Upper lobe of left lung (tissue), 6 donors: ENCODE data around the gene MN1. TPM values are rescaled to one million over a fixed set of nuclear protein-coding genes. Genes with fewer than 3 reads are reported as not detected.

Experiments used
- ATAC-seq, 2 donors: fragments of 200-7000 bp; cut with Tn5 transposase; one replicate each; pipeline ENCODE4 v1.9.1; 2022; ENCODE audit warnings: mild to moderate bottlenecking in 2 of 2, moderate library complexity in 2 of 2; ENCODE audit not compliant: low FRiP score in 2 of 2
- DNase-seq, 2 donors: peaks; one replicate each; pipeline ENCODE4 v3.0.0-alpha.2; 2019 to 2020
- H3K27ac ChIP-seq, 4 donors: fragments of 200-600 bp; sonication (generic); one replicate each; pipeline ENCODE4 v1.5.1; 2016 to 2019
- H3K27me3 ChIP-seq, 4 donors: fragments of 200-600 bp; sonication (generic); one replicate each; pipeline ENCODE4 v1.5.1; 2017 to 2019
- H3K36me3 ChIP-seq, 4 donors: fragments of 200-600 bp; sonication (generic); one replicate each; pipeline ENCODE4 v1.5.1; 2016 to 2019
- H3K4me1 ChIP-seq, 4 donors: fragments of 200-600 bp; sonication (generic); one replicate each; pipeline ENCODE4 v1.5.1; 2018 to 2019
- H3K4me3 ChIP-seq, 4 donors: fragments of 200-600 bp; sonication (generic); one replicate each; pipeline ENCODE4 v1.5.1; 2017 to 2019; ENCODE audit warnings: mild to moderate bottlenecking in 2 of 4, moderate library complexity in 1 of 4
- H3K9me3 ChIP-seq, 4 donors: fragments of 200-600 bp; sonication (generic); one replicate each; pipeline ENCODE4 v1.5.1; 2018 to 2019
- CTCF ChIP-seq, 6 experiments: fragments of 450-650 bp in 4 of 6; fragments of 200-600 bp in 2 of 6; sonication (generic) in 2 of 6; IDR thresholded peaks; one replicate each; pipeline ENCODE4 v1.5.1; 2016 to 2019; ENCODE audit warnings: antibody characterized with exemption in 6 of 6
- EP300 ChIP-seq, 4 donors: sonication (generic); formaldehyde crosslinking; IDR thresholded peaks; one replicate each; pipeline ENCODE4 v1.5.1; 2017; ENCODE audit warnings: antibody characterized with exemption in 4 of 4, control low read depth in 2 of 4
- POLR2A ChIP-seq, 4 donors: fragments of 450-650 bp; IDR thresholded peaks; one replicate each; pipeline ENCODE4 v1.5.1; 2016 to 2017; ENCODE audit warnings: antibody characterized with exemption in 4 of 4, mild to moderate bottlenecking in 2 of 4
- POLR2AphosphoS5 ChIP-seq, 2 donors: sonication (generic); formaldehyde crosslinking; IDR thresholded peaks; one replicate each; pipeline ENCODE4 v1.5.1; 2017; ENCODE audit warnings: antibody characterized with exemption in 2 of 2
- WGBS, 2 donors: methylation state at CpG; one replicate each; pipeline ENCODE4 v1.1.5; 2017 to 2018; 5-methylcytosine and 5-hydroxymethylcytosine counted together
- total RNA-seq, 6 donors: library from RNA; depleted of rRNA in 4 of 6; stranded (reverse); fragments of >200 nt in 4 of 6; gene quantifications; one replicate each; pipeline versions ENCODE4 v1.1.0 to v1.2.1, GENCODE V29; 2016 to 2021
- donor health status: DM: no; HTN: no; CAD: no; lungs with moderate emphysema.
- donor health status: DM: no; HTN: yes; CAD: no; lungs with severe emphysema.

Gene MN1
- total RNA-seq, 6 donors from 2014 or later = 1.0 to 17.8 (median 3.5) TPM

- H3K4me1 ChIP-seq = peaks cover 24 to 54% (median 33%) of the 10 kb centered on the region in 4 donors
- peaks cover 0 to 6% (median 0%) of the 10 kb centered on the region in 4 donors for H3K36me3 ChIP-seq
- H3K9me3 ChIP-seq = no peaks in the 10 kb centered on the region
- no peak for ATAC-seq
- no peak overlapping the region for H3K27ac ChIP-seq
- DNase-seq = peak in 1 of 2 donors; percentile 85
- H3K4me3 ChIP-seq = no peak overlapping the region
- TF ChIP-seq EP300 (IDR thresholded peaks at IDR 0.05) (no peak), POLR2A (IDR thresholded peaks at IDR 0.05) (no peak), POLR2AphosphoS5 (IDR thresholded peaks at IDR 0.05) (no peak), CTCF (IDR thresholded peaks at IDR 0.05) (no peak)
- H3K27me3 ChIP-seq = peaks cover 0 to 26% (median 11%) of the 10 kb centered on the region in 4 donors
- WGBS, 2 donors = 61 to 84% methylated on average over 34 to 75 of the region's 86 CpGs
Measured at GRCh38 chr22:27797520-27798391, 3.8 kb downstream of the MN1 start.

- H3K4me3 ChIP-seq = no peak overlapping the region
- DNase-seq = peak in 1 of 2 donors; percentile 85
- H3K36me3 ChIP-seq = peaks cover 0 to 6% (median 0%) of the 10 kb centered on the region in 4 donors
- peak in 1 of 2 donors; percentile 6 for ATAC-seq
- TF ChIP-seq EP300 (IDR thresholded peaks at IDR 0.05) (no peak), POLR2AphosphoS5 (IDR thresholded peaks at IDR 0.05) (no peak), CTCF (IDR thresholded peaks at IDR 0.05) (no peak), POLR2A (IDR thresholded peaks at IDR 0.05) (no peak)
- WGBS, 2 donors = 79 to 87% methylated on average over 26 to 55 of the region's 55 CpGs
- H3K4me1 ChIP-seq = peaks cover 21 to 47% (median 26%) of the 10 kb centered on the region in 4 donors
- H3K9me3 ChIP-seq = no peaks in the 10 kb centered on the region
- peak overlapping the region in 1 of 4 donors; percentile 26 for H3K27ac ChIP-seq
- peaks cover 0 to 26% (median 11%) of the 10 kb centered on the region in 4 donors for H3K27me3 ChIP-seq
Measured at GRCh38 chr22:27796829-27797519, 4.6 kb downstream of the MN1 start.

GRCh38 chr22:27795696-27796517 is 5.6 kb downstream of the MN1 start:
- Histone ChIP-seq H3K9me3 (no peaks in the 10 kb centered on the region), H3K4me1 (peaks cover 16 to 36% (median 24%) of the 10 kb centered on the region in 4 donors), H3K27me3 (peaks cover 0 to 25% (median 10%) of the 10 kb centered on the region in 4 donors), H3K27ac (peak overlapping the region in 1 of 4 donors; percentile 26), H3K4me3 (peak overlapping the region in 1 of 4 donors; percentile 23), H3K36me3 (peaks cover 0 to 6% (median 0%) of the 10 kb centered on the region in 4 donors)
- ATAC-seq (no peak), DNase-seq (no peak)
- WGBS, 2 donors = 67% methylated on average over 13 to 15 of the region's 15 CpGs
- no peak for TF ChIP-seq EP300 (IDR thresholded peaks at IDR 0.05)
- TF ChIP-seq POLR2AphosphoS5 (IDR thresholded peaks at IDR 0.05) = no peak

DNA sequence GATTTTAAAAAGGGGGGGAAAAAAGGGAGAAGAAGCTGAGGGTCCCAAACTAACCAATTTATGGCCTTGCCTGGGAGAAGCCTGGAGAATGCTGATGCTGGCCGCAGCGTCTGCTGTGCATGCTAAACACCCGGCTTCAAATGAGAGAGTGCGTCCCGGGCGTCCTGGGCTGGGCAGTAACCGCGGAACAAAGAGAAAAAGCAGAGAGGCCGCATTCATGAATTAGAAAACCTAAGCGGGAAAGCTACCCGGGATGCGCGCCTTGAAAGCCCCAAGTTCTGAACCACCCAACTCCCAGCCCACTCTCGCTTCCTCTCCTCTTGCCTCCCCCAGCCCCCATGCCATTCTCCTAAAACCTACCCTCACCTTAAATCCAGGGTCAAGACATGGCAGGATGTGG is 6.5 kb downstream of the MN1 start:
- H3K4me1 ChIP-seq = peaks cover 8 to 28% (median 16%) of the 10 kb centered on the region in 4 donors
- peaks cover 0 to 16% (median 5%) of the 10 kb centered on the region in 4 donors for H3K27me3 ChIP-seq
- H3K27ac ChIP-seq = no peak overlapping the region
- H3K4me3 ChIP-seq = peak overlapping the region in 1 of 4 donors; percentile 23
- H3K9me3 ChIP-seq = no peaks in the 10 kb centered on the region
- WGBS, 2 donors = 94 to 95% methylated on average over 14 of the region's 14 CpGs
- DNase-seq (no peak), ATAC-seq (no peak)
- TF ChIP-seq POLR2AphosphoS5 (IDR thresholded peaks at IDR 0.05) (no peak), POLR2A (IDR thresholded peaks at IDR 0.05) (no peak), EP300 (IDR thresholded peaks at IDR 0.05) (no peak), CTCF (IDR thresholded peaks at IDR 0.05) (no peak)
- peaks cover 0 to 6% (median 0%) of the 10 kb centered on the region in 4 donors for H3K36me3 ChIP-seq
